GM19240 (cell line): ENCODE measurements around the gene KIAA0319L.
"Not testable (repeated sequence)": the region's sequence is repeated elsewhere in the genome, so short reads cannot be mapped to it uniquely, and the experiment has no call there.

Source experiments
- DNase-seq: peaks from one replicate; pipeline ENCODE4 v3.0.0; 2011; ENCODE audit warnings: low spot score; ENCODE audit not compliant: insufficient read length

The KIAA0319L gene

DNA sequence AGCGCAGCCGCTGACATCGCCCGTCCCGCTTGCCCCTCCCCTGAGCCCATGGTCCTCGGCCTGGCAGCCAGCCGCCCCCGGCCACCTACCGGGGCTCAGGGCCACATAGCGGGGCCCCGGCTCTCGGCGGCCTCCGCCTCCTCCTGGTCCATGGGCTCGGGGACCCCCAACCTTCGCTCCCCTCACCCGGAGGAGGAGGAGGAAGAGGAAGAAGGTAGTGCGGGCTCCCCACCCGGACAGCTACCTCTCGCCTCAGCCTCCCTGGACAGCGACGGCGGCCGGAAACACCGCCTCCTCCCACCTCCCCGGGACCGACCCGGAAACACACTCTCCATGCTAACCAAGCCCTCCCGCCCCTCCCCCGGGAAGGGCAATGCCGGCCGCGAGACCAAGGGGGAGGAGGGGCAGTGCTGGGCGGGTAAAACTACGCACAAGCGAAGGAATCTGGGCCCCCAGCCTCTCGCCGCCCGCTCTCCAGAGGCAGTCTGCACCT is at the start of gene KIAA0319L:
TSS of gene KIAA0319L (minus strand) at position 286 of the 493 bp plus-strand sequence. CDS start 2,912 bp downstream, outside the sequence.
- DNase-seq: peak; percentile 60

DNA sequence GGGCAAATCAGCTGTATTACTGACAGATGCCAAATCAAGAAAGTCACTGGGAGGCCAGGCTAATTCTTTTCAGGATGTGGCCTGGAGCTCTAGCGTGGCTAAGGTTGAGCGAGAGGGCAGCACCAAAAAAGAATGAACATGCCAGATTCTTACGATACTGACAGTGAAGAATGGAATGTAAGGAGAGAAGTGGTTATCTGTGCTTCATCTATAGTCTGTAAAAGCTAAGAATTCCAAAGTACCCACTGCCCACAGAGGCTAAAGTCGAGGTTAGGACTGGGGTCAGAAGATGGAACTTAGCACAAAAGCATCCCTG is 48.6 kb upstream of the KIAA0319L start:
- DNase-seq: no peak

GRCh38 chr1:35605071-35605866 is 48.1 kb upstream of the KIAA0319L start:
- no peak for DNase-seq

GRCh38 chr1:35603941-35604340 is 46.7 kb upstream of the KIAA0319L start:
- no peak for DNase-seq

DNA sequence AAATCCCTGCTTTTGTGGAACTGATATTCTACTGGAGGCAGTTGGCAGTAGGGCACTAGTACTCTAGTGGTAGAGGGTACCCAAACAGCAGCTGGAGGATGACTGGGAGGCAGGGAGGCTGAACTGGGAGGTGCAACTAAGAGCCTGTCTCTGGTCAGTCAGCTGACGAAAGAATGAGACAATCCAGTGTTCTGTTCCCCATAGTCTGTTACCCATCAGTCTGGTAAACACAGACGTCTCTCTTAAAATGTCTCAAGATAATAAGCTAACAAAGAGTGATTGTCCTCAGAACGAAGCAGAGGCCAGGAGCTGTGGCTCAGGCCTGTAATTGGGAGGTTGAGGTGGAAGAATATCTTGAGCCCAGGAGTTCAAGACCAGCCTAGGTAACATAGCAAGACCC is 46.3 kb upstream of the KIAA0319L start:
- no peak for DNase-seq

- no peak for DNase-seq
Measured at GRCh38 chr1:35600593-35600992, 43.4 kb upstream of the KIAA0319L start.

- DNase-seq: no peak
Measured at GRCh38 chr1:35599411-35599810, 42.2 kb upstream of the KIAA0319L start.

DNA sequence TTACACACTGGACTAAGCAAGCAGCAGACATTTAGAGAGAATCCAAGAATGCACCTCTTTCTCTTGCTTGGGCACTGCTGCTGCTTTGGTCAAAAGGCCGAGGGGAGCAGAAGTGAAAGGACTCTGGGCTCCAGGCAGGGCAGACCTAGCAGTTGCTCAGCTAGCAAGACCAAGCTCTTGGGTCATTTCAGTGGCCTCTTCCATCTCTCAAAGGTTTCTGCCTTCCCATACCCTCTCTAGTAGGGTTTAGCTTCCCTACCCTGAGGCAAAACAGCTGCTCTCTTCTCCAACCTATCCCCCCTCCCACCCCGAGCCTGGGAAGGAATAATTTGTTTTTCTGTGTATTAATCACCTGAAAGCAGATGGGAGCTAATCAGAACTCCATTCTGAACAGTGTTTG is 41.7 kb upstream of the KIAA0319L start:
- no peak for DNase-seq

DNA sequence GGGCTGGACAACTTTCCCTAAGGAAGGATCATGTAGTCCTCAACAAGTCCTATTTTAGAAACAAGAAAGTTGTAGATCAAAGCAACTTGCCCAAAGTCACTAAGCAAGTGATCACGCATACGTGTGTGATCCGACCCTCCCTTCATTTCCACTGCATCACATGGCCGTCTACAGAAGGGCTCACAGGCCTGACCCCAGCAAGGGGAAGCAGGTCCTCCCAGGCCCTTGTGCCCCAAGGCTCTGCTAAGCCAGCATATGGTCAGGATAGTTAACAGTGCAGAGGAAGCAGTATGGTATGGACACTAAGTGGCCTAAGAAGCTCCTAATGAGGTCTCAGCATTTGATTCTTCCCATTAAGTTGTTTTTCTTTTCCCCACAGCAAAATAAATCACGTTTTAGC is 40.7 kb upstream of the KIAA0319L start:
- no peak for DNase-seq

DNA sequence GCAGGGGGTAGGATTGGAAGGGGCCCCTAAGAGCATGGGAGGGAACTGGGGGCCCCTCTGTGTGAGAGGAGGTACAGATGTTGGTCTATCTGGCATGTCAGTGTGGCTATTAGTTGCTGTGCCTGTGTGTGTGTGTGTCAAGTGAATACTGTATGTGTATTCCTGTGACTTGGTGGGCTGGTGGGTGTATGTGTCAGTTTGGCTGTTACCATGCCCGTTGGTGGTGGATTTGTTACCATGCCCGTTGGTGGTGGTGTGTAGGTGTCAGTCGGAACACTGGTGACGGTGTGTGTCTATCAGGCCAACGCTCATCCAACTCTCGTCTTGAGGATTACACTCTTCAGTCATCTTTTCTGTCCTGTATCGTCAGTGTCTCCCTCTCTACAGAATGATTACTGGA is 38.5 kb upstream of the KIAA0319L start:
- no peak for DNase-seq

GRCh38 chr1:35594005-35594760 is 37.0 kb upstream of the KIAA0319L start:
- DNase-seq: no peak

DNA sequence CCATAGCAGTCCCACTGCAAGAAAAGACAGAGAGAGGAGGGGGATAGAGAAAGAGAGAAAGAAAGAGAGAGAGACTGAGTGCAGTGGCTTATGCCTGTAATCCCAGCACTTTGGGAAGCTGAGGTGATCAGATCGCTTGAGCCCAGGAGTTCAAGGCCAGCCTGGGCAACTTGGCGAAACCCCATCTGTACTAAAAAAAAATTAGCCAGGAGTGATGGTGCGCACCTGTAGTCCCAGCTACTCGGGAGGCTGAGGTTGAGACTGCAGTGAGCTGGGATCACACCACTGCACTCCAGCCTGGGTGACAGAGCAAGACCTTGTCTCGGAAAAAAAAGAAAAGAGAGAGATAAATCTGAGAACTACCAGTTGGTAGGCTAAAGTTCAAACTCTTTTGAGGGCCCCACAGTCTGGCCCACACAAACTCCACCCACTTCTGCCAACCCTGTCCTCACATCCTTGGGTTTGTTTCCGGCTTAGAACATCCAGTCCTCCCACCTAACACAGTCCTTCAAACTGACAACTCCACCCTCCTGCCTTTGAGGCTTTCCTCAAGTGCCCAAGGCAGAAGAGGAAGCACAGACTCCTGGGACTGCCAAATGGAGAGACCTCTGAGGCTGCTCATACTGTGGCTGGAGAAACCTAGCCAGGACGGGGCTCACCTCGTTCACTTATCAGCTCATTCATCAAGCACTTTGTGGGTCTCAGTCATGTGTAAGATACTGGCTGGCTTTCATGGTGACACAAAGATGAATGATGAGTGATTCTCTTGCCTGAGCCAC is 36.0 kb upstream of the KIAA0319L start:
- DNase-seq: no peak

DNA sequence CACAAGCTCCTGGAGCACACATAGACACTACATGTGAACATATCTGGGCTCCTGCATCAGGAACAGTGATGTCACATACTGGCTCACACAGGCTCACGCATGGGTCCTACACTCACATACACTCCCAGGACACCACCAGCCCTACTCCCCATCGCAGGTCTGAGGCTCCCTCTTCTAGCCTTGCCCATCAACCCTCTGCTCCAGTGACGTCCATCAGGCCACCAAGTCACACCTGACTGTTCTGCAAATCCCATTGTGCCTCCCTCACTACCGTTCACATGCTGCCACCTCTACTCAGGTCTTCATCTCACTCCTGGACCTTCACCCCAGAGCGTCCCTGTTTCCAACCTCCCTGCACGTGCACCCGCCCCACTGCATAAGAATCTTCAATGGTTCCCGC is 34.0 kb upstream of the KIAA0319L start:
- no peak for DNase-seq

DNA sequence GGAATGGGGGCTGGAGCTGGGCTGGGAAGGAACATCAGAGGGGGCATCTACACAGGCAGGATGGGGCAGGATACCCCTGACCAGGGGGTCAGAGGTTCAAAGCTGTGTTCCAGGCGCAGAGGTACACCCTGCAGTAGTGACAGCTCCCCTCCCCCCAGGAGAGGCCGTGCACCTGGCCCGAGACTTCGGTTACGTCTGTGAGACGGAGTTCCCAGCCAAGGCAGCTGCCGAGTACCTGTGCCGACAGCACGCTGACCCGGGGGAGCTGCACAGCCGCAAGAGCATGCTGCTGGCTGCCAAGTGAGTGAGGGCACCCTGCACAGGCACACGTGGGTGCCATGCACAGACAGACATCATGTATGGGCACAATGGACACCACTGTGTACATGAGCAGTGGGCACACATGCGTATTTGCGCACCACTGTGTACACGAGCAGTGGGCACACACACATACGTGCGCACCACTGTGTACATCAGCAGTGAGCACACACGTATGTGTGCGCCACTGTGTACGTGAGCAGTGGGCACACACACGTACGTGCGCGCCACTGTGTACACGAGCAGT is 33.4 kb upstream of the KIAA0319L start:
- DNase-seq: no peak

DNA sequence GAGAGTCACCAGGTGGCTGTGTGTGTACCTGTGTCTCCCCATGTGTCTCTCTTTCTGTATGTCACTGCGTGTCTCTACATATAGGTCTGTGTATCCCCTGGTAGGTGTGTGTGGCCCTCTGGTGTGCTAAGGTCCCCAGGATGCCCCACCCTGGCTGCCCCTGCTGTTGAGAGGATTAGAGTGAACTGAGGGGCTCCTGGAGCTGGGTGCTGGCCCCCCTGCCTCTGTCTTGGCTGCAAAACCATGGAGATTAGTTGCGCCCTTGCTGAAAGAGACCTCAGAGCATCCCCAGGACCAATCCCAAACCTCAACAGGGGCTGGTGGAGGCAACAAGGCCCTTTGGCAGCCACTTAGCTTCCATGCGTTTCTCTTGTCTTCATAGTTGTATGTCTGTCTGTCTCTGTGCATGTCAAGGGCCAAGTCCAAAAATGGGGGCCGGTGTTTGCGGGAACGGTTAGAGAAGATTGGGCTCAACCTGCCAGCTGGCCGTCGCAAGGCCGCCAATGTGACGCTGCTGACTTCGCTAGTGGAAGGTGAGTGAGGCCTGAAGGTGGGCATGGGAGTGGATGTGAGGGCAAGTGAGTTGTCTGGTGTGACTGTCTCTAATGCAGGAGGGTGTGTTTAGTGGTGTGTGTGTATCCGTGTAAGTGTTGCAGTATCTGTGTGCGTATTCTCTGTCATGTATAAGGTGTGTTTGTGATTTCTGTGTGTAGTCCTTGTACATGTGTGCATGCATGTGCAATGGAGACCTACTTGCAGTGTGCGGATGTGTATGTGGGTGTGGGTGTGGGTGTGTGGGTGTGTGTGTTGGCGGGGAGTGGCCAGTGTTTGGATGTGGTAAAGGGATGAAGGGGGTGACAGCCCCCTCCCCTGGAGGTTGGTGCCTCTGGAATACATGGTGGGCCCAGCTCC is 32.6 kb upstream of the KIAA0319L start:
- no peak for DNase-seq

- no peak for DNase-seq
Measured at GRCh38 chr1:35588197-35588910, 31.2 kb upstream of the KIAA0319L start.

GRCh38 chr1:35587736-35588135 is 30.5 kb upstream of the KIAA0319L start:
- DNase-seq: no peak

GRCh38 chr1:35586808-35587207 is 29.6 kb upstream of the KIAA0319L start:
- no peak for DNase-seq

- not testable (repeated sequence) for DNase-seq
Measured at GRCh38 chr1:35585805-35586204, 28.6 kb upstream of the KIAA0319L start.

- DNase-seq: no peak
Measured at GRCh38 chr1:35585281-35585680, 28.1 kb upstream of the KIAA0319L start.
